Lower leg skin (tissue), 3 donors: ENCODE data around the gene SPATA25.

Experiments used
- POLR2A ChIP-seq, 2 donors: fragments of 450-650 bp; IDR thresholded peaks; one replicate each; pipeline ENCODE4 v1.6.1; 2016 to 2017; ENCODE audit warnings: antibody characterized with exemption in 2 of 2, mild to moderate bottlenecking in 1 of 2, moderate library complexity in 1 of 2
- TF ChIP-seq, protein P1 (sequence below), 3 donors: fragments of 450-650 bp; IDR thresholded peaks; one replicate each; pipeline ENCODE4 v1.5.1; 2016; ENCODE audit warnings: antibody characterized with exemption in 3 of 3, mild to moderate bottlenecking in 3 of 3, moderate library complexity in 2 of 3

DNA sequence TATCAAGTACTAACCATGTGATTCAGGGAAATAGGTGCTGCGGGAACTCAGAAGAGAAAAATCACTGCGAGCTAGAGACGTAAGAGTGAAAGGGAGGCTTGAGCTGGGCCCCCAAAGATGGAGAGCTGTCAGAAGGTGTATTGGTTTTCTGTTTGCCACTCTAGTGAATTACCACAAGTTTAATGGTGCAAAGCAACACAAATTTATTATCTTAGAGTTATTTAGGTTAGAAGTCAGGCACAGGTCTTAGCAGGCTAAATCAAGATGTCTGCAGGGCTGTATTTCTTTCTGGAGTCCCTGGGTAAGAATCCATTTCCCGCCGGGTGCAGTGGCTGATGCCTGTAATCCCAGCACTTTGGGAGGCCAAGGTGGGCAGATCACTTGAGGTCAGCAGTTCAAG lies 27.5 kb downstream of the SPATA25 start:
- TF ChIP-seq, protein P1, sequence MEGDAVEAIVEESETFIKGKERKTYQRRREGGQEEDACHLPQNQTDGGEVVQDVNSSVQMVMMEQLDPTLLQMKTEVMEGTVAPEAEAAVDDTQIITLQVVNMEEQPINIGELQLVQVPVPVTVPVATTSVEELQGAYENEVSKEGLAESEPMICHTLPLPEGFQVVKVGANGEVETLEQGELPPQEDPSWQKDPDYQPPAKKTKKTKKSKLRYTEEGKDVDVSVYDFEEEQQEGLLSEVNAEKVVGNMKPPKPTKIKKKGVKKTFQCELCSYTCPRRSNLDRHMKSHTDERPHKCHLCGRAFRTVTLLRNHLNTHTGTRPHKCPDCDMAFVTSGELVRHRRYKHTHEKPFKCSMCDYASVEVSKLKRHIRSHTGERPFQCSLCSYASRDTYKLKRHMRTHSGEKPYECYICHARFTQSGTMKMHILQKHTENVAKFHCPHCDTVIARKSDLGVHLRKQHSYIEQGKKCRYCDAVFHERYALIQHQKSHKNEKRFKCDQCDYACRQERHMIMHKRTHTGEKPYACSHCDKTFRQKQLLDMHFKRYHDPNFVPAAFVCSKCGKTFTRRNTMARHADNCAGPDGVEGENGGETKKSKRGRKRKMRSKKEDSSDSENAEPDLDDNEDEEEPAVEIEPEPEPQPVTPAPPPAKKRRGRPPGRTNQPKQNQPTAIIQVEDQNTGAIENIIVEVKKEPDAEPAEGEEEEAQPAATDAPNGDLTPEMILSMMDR (IDR thresholded peaks at IDR 0.05) = no peak
- TF ChIP-seq POLR2A (IDR thresholded peaks at IDR 0.05) = no peak
